ENCODE measurements around the gene KSR1. TPM values are rescaled to one million over a fixed set of nuclear protein-coding genes. Genes with fewer than 3 reads are reported as not detected.

The KSR1 gene
- total and polyA plus RNA-seq, 9 of the 15 experiments (the other 6 are each of a cell fraction or from before 2014, with no cell fraction given) = 1.4 to 51.7 (median 18.4) TPM

DNA sequence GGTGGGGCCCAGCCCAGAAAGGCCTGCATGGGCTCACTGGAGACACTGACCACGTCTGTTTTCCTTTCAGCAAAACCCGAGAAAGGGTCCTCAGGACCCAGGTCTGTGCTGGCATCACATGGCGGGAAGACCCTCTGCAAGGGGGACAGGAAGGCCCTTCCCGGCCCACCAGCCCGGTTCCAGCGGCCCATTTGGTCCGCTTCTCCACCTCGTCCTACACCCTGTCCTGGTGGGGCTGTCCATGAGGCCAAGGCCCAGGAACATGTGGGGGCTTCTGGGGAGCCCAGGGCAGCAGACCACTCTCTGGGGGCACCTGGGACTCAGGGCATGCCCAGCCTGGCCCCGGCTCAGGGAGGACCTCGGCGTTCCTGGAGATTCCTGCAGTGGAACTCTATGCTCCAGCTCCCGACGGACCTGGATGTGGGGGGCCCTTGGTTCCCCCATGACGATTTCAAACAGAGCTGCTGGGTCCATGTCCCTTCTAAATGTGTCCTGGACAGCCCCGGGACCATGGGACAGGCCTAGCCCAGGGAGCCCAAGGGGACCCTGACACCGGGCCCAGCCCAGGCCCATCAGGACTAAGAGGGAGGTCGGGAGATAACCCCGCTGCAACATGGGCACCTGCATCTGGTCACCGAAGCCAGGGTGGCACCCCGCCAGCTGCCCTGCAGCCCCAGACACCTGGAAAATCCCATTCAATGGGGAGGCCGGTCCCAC lies 26.4 kb upstream of the KSR1 start (continued):
- TF ChIP-seq, protein P1, sequence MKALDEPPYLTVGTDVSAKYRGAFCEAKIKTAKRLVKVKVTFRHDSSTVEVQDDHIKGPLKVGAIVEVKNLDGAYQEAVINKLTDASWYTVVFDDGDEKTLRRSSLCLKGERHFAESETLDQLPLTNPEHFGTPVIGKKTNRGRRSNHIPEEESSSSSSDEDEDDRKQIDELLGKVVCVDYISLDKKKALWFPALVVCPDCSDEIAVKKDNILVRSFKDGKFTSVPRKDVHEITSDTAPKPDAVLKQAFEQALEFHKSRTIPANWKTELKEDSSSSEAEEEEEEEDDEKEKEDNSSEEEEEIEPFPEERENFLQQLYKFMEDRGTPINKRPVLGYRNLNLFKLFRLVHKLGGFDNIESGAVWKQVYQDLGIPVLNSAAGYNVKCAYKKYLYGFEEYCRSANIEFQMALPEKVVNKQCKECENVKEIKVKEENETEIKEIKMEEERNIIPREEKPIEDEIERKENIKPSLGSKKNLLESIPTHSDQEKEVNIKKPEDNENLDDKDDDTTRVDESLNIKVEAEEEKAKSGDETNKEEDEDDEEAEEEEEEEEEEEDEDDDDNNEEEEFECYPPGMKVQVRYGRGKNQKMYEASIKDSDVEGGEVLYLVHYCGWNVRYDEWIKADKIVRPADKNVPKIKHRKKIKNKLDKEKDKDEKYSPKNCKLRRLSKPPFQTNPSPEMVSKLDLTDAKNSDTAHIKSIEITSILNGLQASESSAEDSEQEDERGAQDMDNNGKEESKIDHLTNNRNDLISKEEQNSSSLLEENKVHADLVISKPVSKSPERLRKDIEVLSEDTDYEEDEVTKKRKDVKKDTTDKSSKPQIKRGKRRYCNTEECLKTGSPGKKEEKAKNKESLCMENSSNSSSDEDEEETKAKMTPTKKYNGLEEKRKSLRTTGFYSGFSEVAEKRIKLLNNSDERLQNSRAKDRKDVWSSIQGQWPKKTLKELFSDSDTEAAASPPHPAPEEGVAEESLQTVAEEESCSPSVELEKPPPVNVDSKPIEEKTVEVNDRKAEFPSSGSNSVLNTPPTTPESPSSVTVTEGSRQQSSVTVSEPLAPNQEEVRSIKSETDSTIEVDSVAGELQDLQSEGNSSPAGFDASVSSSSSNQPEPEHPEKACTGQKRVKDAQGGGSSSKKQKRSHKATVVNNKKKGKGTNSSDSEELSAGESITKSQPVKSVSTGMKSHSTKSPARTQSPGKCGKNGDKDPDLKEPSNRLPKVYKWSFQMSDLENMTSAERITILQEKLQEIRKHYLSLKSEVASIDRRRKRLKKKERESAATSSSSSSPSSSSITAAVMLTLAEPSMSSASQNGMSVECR (CRISPR knock-in tag; IDR thresholded peaks at IDR 0.05) = no peak

DNA sequence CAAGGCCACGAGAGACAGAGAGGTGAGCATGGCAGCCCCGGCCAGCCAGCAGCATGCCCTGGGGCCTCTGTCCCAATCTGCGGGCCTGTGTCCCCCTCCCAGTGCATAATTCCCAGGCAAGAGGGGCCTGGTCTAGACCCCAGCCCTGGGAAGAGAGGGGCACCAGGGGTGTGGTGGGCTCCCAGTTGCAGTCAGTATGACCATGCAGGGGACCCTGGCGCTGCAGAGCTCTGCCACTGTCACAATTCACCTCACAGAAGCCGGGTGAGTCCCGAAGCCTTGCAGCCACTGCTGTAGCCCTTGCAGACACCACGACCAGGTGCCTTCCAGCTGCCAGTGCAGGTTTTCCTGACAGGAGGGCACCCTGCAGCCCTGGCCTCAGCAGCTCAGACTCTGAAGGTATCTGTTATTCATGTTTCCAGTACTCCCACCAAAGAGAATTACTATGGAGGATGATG lies 25.8 kb upstream of the KSR1 start:
- in situ Hi-C loops (cut with MboI) = no loop called here
- Histone ChIP-seq H3K9me3 (replicated peaks; ENCODE audit: control insufficient read depth, insufficient read depth, low read depth, low read length) (no peaks in the 10 kb centered on the region), H3K27ac (ENCODE audit: extremely low read depth, low read depth, low read length) (no peak overlapping the region), H3K27me3 (ENCODE audit: control insufficient read depth in 2 of 2, insufficient read depth in 2 of 2, low read length in 2 of 2) (no peaks in the 10 kb centered on the region), H3K36me3 (ENCODE audit: control insufficient read depth, insufficient read depth, low read length) (no peaks in the 10 kb centered on the region), H3K4me2 (ENCODE audit: insufficient read depth, low read length) (no peak overlapping the region), H3K9me1 (ENCODE audit: control insufficient read depth, insufficient read depth, low read length) (no peaks in the 10 kb centered on the region), H2AFZ (ENCODE audit: low read depth, low read length) (no peak overlapping the region), H3K4me3 (no peak overlapping the region), H3K9ac (ENCODE audit: insufficient read depth in 1 of 2, low read depth in 2 of 2, low read length in 2 of 2) (no peak overlapping the region), H3K79me2 (ENCODE audit: control insufficient read depth, insufficient read depth, low read length) (no peaks in the 10 kb centered on the region), H3K4me1 (replicated peaks in 1 of 2; ENCODE audit: control insufficient read depth in 2 of 2, insufficient read depth in 2 of 2, low read length in 2 of 2) (peaks cover 0 to 31% of the 10 kb centered on the region in 2 experiments; a peak in 2 of 5 replicates), H4K20me1 (replicated peaks; ENCODE audit: control insufficient read depth, insufficient read depth, low read length) (no peaks in the 10 kb centered on the region)
- ChIA-PET POLR2A (interaction anchor here (1.3 kb wide), 1 partner anchor 37 kb away, joined by 7 read pairs; no protein-coding TSS in a partner anchor), CTCF (ENCODE audit: low intra/inter-chr PET ratio) (no interaction called here)
- no peak for TF ChIP-seq ZNF175 (CRISPR knock-in tag; IDR thresholded peaks at IDR 0.05; ENCODE audit: low read depth)
- no peak for TF ChIP-seq FOXA3 (CRISPR knock-in tag; conservative IDR thresholded peaks at IDR 0.05 in 1 of 2, IDR thresholded peaks at IDR 0.05 in 1 of 2)
- TF ChIP-seq, protein P2, sequence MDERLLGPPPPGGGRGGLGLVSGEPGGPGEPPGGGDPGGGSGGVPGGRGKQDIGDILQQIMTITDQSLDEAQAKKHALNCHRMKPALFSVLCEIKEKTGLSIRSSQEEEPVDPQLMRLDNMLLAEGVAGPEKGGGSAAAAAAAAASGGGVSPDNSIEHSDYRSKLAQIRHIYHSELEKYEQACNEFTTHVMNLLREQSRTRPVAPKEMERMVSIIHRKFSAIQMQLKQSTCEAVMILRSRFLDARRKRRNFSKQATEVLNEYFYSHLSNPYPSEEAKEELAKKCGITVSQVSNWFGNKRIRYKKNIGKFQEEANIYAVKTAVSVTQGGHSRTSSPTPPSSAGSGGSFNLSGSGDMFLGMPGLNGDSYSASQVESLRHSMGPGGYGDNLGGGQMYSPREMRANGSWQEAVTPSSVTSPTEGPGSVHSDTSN (CRISPR knock-in tag; IDR thresholded peaks at IDR 0.05; ENCODE audit: low read depth) = no peak
- TF ChIP-seq, protein P2 (tag; conservative IDR thresholded peaks at IDR 0.05; ENCODE audit: low read depth) = no peak
- TF ChIP-seq RHOXF2B (CRISPR knock-in tag; conservative IDR thresholded peaks at IDR 0.05) = no peak
- TF ChIP-seq POLR2AphosphoS2 (IDR thresholded peaks at IDR 0.05; ENCODE audit: low read length) = no peak
- no peak for TF ChIP-seq ETV5 (CRISPR knock-in tag; IDR thresholded peaks at IDR 0.05; ENCODE audit: low read depth)
- no peak for FAIRE-seq
- no TSS peak for BruUV-seq (replicated peaks)
- intact Hi-C loops (cut with micrococcal nuclease) = no loop called here
- DNase-seq (ENCODE audit: extremely low read depth in 1 of 4, low spot score in 3 of 4) = no peak
- ATAC-seq = no peak
- WGBS (ENCODE audit: insufficient coverage, low coverage, missing lambda C conversion rate) = 48% methylated on average over 5 of the region's 7 CpGs
